Activated CD8-positive, alpha-beta memory T cell treated with anti-CD3 and anti-CD28 coated beads for 1 hour (primary cell): ENCODE measurements around the gene TPSB2.
"Not testable (repeated sequence)": the region's sequence is repeated elsewhere in the genome, so short reads cannot be mapped to it uniquely, and the experiment has no call there.

Source experiments
- DNase-seq, 2 donors: peaks; one replicate each; pipeline ENCODE4 v3.0.0-alpha.2; 2020; ENCODE audit warnings: low read depth in 1 of 2; ENCODE audit errors: extremely low read depth in 1 of 2

The TPSB2 gene

GRCh38 chr16:1243907-1244850 lies 14.2 kb upstream of the TPSB2 start:
- not testable (repeated sequence) for DNase-seq

GRCh38 chr16:1243363-1243762 lies 13.4 kb upstream of the TPSB2 start:
- DNase-seq, result not testable (repeated sequence)

GRCh38 chr16:1241081-1241480 lies 11.1 kb upstream of the TPSB2 start:
- not testable (repeated sequence) for DNase-seq

GRCh38 chr16:1240436-1240835 lies 10.5 kb upstream of the TPSB2 start, which contains the start of gene TPSAB1:
Gene TPSAB1 (plus strand): TSS chr16:1240705. CDS start chr16:1240939, 234 bp downstream.
- not testable (repeated sequence) for DNase-seq

GRCh38 chr16:1239575-1239974 lies 9.6 kb upstream of the TPSB2 start:
- DNase-seq, result not testable (repeated sequence)

GRCh38 chr16:1238909-1239308 lies 8.9 kb upstream of the TPSB2 start:
- not testable (repeated sequence) for DNase-seq

- DNase-seq, result no peak
These were observed 8.0 kb upstream of the TPSB2 start for GRCh38 chr16:1237990-1238389.

GRCh38 chr16:1236659-1237058 lies 6.7 kb upstream of the TPSB2 start:
- DNase-seq, result not testable (repeated sequence)

- not testable (repeated sequence) for DNase-seq
These were observed 2.2 kb upstream of the TPSB2 start for GRCh38 chr16:1232049-1232748.

- DNase-seq, result not testable (repeated sequence)
These were observed 1.3 kb upstream of the TPSB2 start for GRCh38 chr16:1231301-1231700.

- DNase-seq, result not testable (repeated sequence)
These were observed 658 bp upstream of the TPSB2 start for GRCh38 chr16:1230471-1231212.

- DNase-seq, result not testable (repeated sequence)
These were observed 508 bp downstream of the TPSB2 start for GRCh38 chr16:1229476-1229875.

- not testable (repeated sequence) for DNase-seq
These were observed 1.8 kb downstream of the TPSB2 start for GRCh38 chr16:1228227-1228626.

GRCh38 chr16:1226692-1227091 lies 3.3 kb downstream of the TPSB2 start:
- not testable (repeated sequence) for DNase-seq

GRCh38 chr16:1225728-1226311 lies 4.2 kb downstream of the TPSB2 start:
- not testable (repeated sequence) for DNase-seq

- no peak for DNase-seq
These were observed 4.9 kb downstream of the TPSB2 start, which contains the start of gene TPSG1 for GRCh38 chr16:1225051-1225451. Gene TPSG1 (minus strand): TSS chr16:1225268. CDS start chr16:1225252, 16 bp downstream.

GRCh38 chr16:1224558-1224957 lies 5.4 kb downstream of the TPSB2 start:
- no peak for DNase-seq

- no peak for DNase-seq
These were observed 6.4 kb downstream of the TPSB2 start for GRCh38 chr16:1223355-1224214.

- no peak for DNase-seq
These were observed 7.2 kb downstream of the TPSB2 start for GRCh38 chr16:1222553-1223354.
